Right ventricle myocardium inferior (tissue), 1 donor: ENCODE results near the gene NRDE2. TPM values are rescaled to one million over a fixed set of nuclear protein-coding genes. Genes with fewer than 3 reads are reported as not detected.
"Not testable (repeated sequence)": the region's sequence is repeated elsewhere in the genome, so short reads cannot be mapped to it uniquely, and the experiment has no call there.

Experiments
- ATAC-seq: fragments of 200-7000 bp; cut with Tn5 transposase; one replicate; pipeline ENCODE4 v1.9.1; 2020; ENCODE audit warnings: mild to moderate bottlenecking, moderate library complexity
- DNase-seq: peaks from one replicate; pipeline ENCODE4 v3.0.0; 2021; ENCODE audit errors: missing footprints
- intact Hi-C: fragments of 100-400 bp; cut with DNase I; formaldehyde crosslinking; loops from one replicate; pipeline ENCODE4 v1.11.0; 2022
- total RNA-seq: library from RNA; stranded (reverse); fragmentation: NEBNext Ultra II Directional; extraction: Animal tissue kit (Norgen Biotek cat#: 25700); gene quantifications from one replicate; pipeline ENCODE4 v1.2.1, GENCODE V29; 2021
- donor health status: DM: no; HTN: yes; CAD: no; lungs with severe emphysema.

NRDE2 gene
- total RNA-seq, 1 donor from 2014 or later, result 11.2 TPM

- intact Hi-C loops, result no loop called here
- DNase-seq, result no peak
These were observed 16.5 kb upstream of the NRDE2 start for GRCh38 chr14:90348270-90348669.

GRCh38 chr14:90345239-90345557 is 13.5 kb upstream of the NRDE2 start:
- intact Hi-C loops, result no loop called here
- DNase-seq, result no peak
- ATAC-seq, result no peak

More at GRCh38 chr14:90348270-90348669, 16.5 kb upstream of the NRDE2 start:
- ATAC-seq, result no peak

GRCh38 chr14:90344331-90345238 is 12.8 kb upstream of the NRDE2 start:
- ATAC-seq, result no peak
- no peak for DNase-seq
- intact Hi-C loops, result no loop called here

GRCh38 chr14:90342327-90342726 is 10.6 kb upstream of the NRDE2 start:
- no peak for ATAC-seq
- DNase-seq, result no peak
- intact Hi-C loops, result no loop called here

GRCh38 chr14:90341784-90342183 is 10.0 kb upstream of the NRDE2 start:
- ATAC-seq, result no peak
- intact Hi-C loops, result no loop called here

GRCh38 chr14:90341232-90341631 is 9.5 kb upstream of the NRDE2 start:
- not testable (repeated sequence) for DNase-seq, ATAC-seq

More at GRCh38 chr14:90341784-90342183, 10.0 kb upstream of the NRDE2 start:
- DNase-seq, result no peak

GRCh38 chr14:90336985-90337384 is 5.2 kb upstream of the NRDE2 start:
- DNase-seq, result no peak
- intact Hi-C loops, result no loop called here
- ATAC-seq, result no peak

More at GRCh38 chr14:90341232-90341631, 9.5 kb upstream of the NRDE2 start:
- intact Hi-C loops, result not testable (repeated sequence)

GRCh38 chr14:90336401-90336800 is 4.7 kb upstream of the NRDE2 start:
- DNase-seq, result no peak
- no peak for ATAC-seq
- intact Hi-C loops, result no loop called here

GRCh38 chr14:90332271-90332584 is 487 bp upstream of the NRDE2 start:
- ATAC-seq (no peak), DNase-seq (no peak)
- intact Hi-C loops, result loop anchor here (1.0 to 5.0 kb wide), 2 partner anchors 50 to 65 kb away; partner anchors contain the start of gene CALM1

GRCh38 chr14:90330203-90331196 is 1.2 kb downstream of the NRDE2 start:
- intact Hi-C loops, result loop anchor here (2.0 to 5.0 kb wide), 2 partner anchors 67 to 428 kb away; partner anchors contain the start of gene CALM1
- DNase-seq (no peak), ATAC-seq (no peak)

- no peak for ATAC-seq
- DNase-seq, result no peak
- intact Hi-C loops, result no loop called here
These were observed 9.8 kb downstream of the NRDE2 start for GRCh38 chr14:90321891-90322290.

GRCh38 chr14:90319634-90320541 is 11.9 kb downstream of the NRDE2 start:
- ATAC-seq (no peak), DNase-seq (no peak)
- intact Hi-C loops, result no loop called here

GRCh38 chr14:90319173-90319572 is 12.6 kb downstream of the NRDE2 start:
- intact Hi-C loops, result no loop called here
- ATAC-seq (no peak), DNase-seq (no peak)

- DNase-seq, result no peak
- ATAC-seq, result no peak
- intact Hi-C loops, result no loop called here
These were observed 13.7 kb downstream of the NRDE2 start for GRCh38 chr14:90318016-90318415.

- no peak for DNase-seq
These were observed 14.5 kb downstream of the NRDE2 start for GRCh38 chr14:90317286-90317685.

GRCh38 chr14:90308561-90308960 is 23.2 kb downstream of the NRDE2 start:
- DNase-seq (no peak), ATAC-seq (no peak)
- intact Hi-C loops, result loop anchor here (10.0 kb wide), 1 partner anchor 586 kb away; no protein-coding TSS in a partner anchor

More at GRCh38 chr14:90317286-90317685, 14.5 kb downstream of the NRDE2 start:
- ATAC-seq, result no peak
- intact Hi-C loops, result no loop called here

- no peak for ATAC-seq
- intact Hi-C loops, result loop anchor here (10.0 kb wide), 1 partner anchor 590 kb away; no protein-coding TSS in a partner anchor
- no peak for DNase-seq
These were observed 26.6 kb downstream of the NRDE2 start for GRCh38 chr14:90305176-90305601.

GRCh38 chr14:90304502-90304901 is 27.2 kb downstream of the NRDE2 start:
- intact Hi-C loops, result loop anchor here (5.0 to 10.0 kb wide), 2 partner anchors 393 to 590 kb away; no protein-coding TSS in a partner anchor
- no peak for ATAC-seq
- no peak for DNase-seq
